H1 (cell line): ENCODE results near the gene RTF1. TPM values are rescaled to one million over a fixed set of nuclear protein-coding genes. Genes with fewer than 3 reads are reported as not detected.

Experiments
- CTCF ChIA-PET: fragments of 300-600 bp; sonication (Branson Sonifier 250); formaldehyde crosslinking; loops from one replicate; lab custom pipeline; 2021; ENCODE audit not compliant: partially characterized antibody; lab: Charles Lee
- POLR2A ChIA-PET: fragments of 300-600 bp; sonication (Branson Sonifier 250); formaldehyde crosslinking; loops from one replicate; lab custom pipeline; 2021; ENCODE audit warnings: inconsistent platforms; ENCODE audit not compliant: partially characterized antibody; lab: Charles Lee
- DNase-seq, 2 experiments: peaks; one replicate each; pipeline versions ENCODE4 v3.0.0 to v3.0.0-alpha.2; 2010 to 2022; ENCODE audit warnings: low spot score in 2 of 2, low read depth in 1 of 2, mixed read lengths in 1 of 2
- FAIRE-seq: peaks from 2 replicates; lab custom pipeline; 2011; peaks lifted over from hg19 to GRCh38; lab: Jason Lieb, UNC
- H2AFZ ChIP-seq: 2 replicates; pipeline ENCODE4 v1.8.1; 2012; ENCODE audit warnings: low read length, inconsistent platforms
- H2AK5ac ChIP-seq: 2 replicates; pipeline ENCODE4 v1.6.1; 2013; ENCODE audit warnings: low read depth, low read length
- H2BK120ac ChIP-seq: replicated peaks from 2 replicates; pipeline ENCODE3; 2013; ENCODE audit warnings: low read depth, low read length, inconsistent platforms
- H2BK12ac ChIP-seq: 2 replicates; pipeline ENCODE4 v1.6.1; 2013; ENCODE audit warnings: low read depth, low read length
- H2BK15ac ChIP-seq: 2 replicates; pipeline ENCODE4 v1.6.1; 2013; ENCODE audit warnings: low read length
- H2BK20ac ChIP-seq: 2 replicates; pipeline ENCODE4 v1.6.1; 2013; ENCODE audit warnings: low read length
- H2BK5ac ChIP-seq: 2 replicates; pipeline ENCODE4 v1.6.1; 2013; ENCODE audit warnings: low read depth, low read length
- H3K14ac ChIP-seq: 2 replicates; pipeline ENCODE4 v1.6.1; 2013; ENCODE audit warnings: inconsistent platforms; ENCODE audit not compliant: insufficient read length
- H3K18ac ChIP-seq: 2 replicates; pipeline ENCODE4 v1.6.1; 2013; ENCODE audit warnings: low read length; ENCODE audit errors: extremely low read depth
- H3K23ac ChIP-seq: 2 replicates; pipeline ENCODE4 v1.6.1; 2013; ENCODE audit warnings: inconsistent platforms; ENCODE audit not compliant: insufficient read length
- H3K23me2 ChIP-seq: 2 replicates; pipeline ENCODE4 v1.6.1; 2013; ENCODE audit warnings: low read depth, low read length
- H3K27ac ChIP-seq: 2 replicates; pipeline ENCODE4 v1.6.1; 2011; ENCODE audit warnings: low read depth, low read length, inconsistent platforms
- H3K27me3 ChIP-seq, 4 experiments: replicated peaks in 1 of 4; 1 replicate in 1 of 4; 2 replicates in 3 of 4; pipeline versions ENCODE4 v1.6.1 to v1.8.1; 2011 to 2013; ENCODE audit warnings: low read length in 3 of 4, mild to moderate bottlenecking in 3 of 4, inconsistent platforms in 2 of 4, mixed read lengths in 2 of 4, moderate library complexity in 1 of 4; ENCODE audit not compliant: control insufficient read depth in 3 of 4, insufficient read depth in 3 of 4; ENCODE audit errors: extremely low read depth in 1 of 4
- H3K36me3 ChIP-seq, 4 experiments: 2 replicates each; pipeline versions ENCODE4 v1.6.1 to v1.8.1; 2011 to 2013; ENCODE audit warnings: mild to moderate bottlenecking in 4 of 4, low read length in 3 of 4, moderate library complexity in 2 of 4, control low read depth in 1 of 4, inconsistent platforms in 1 of 4; ENCODE audit not compliant: insufficient read depth in 4 of 4, control insufficient read depth in 2 of 4
- H3K4ac ChIP-seq: replicated peaks from 2 replicates; pipeline ENCODE3; 2013; ENCODE audit warnings: low read length, low read depth, mixed read lengths, inconsistent platforms; ENCODE audit not compliant: insufficient read length
- H3K4me1 ChIP-seq, 4 experiments: replicated peaks in 1 of 4; 1 replicate in 1 of 4; 2 replicates in 3 of 4; pipeline versions ENCODE4 v1.6.1 to v1.8.1; 2011 to 2013; ENCODE audit warnings: low read length in 3 of 4, inconsistent platforms in 2 of 4, mixed read lengths in 1 of 4; ENCODE audit not compliant: insufficient read depth in 4 of 4, control insufficient read depth in 3 of 4
- H3K4me2 ChIP-seq, 2 experiments: 2 replicates each; pipeline versions ENCODE4 v1.6.1 to v1.8.1; 2011 to 2013; ENCODE audit warnings: low read depth in 2 of 2, low read length in 2 of 2, control low read depth in 1 of 2, inconsistent platforms in 1 of 2, mild to moderate bottlenecking in 1 of 2; ENCODE audit not compliant: insufficient read depth in 1 of 2
- H3K4me3 ChIP-seq, 4 experiments: fragments of 200-600, 300-600 bp in 1 of 4; sonication (generic), shearing (Covaris generic), sonication (Bioruptor Twin) in 1 of 4; 2 replicates each; pipeline versions ENCODE4 v1.5.1 to v1.8.1; 2011 to 2016; ENCODE audit warnings: low read length in 4 of 4, low read depth in 3 of 4, control low read depth in 2 of 4, inconsistent platforms in 2 of 4, mild to moderate bottlenecking in 2 of 4, mixed read lengths in 1 of 4, moderate library complexity in 1 of 4; ENCODE audit not compliant: insufficient read depth in 2 of 4; ENCODE audit errors: extremely low read depth in 1 of 4
- H3K56ac ChIP-seq: replicated peaks from 2 replicates; pipeline ENCODE3; 2013; ENCODE audit warnings: low read depth, mild to moderate bottlenecking, mixed read lengths, low read length, inconsistent platforms; ENCODE audit not compliant: insufficient read length
- H3K79me1 ChIP-seq: 2 replicates; pipeline ENCODE4 v1.6.1; 2013; ENCODE audit warnings: low read depth, low read length, control low read depth
- H3K79me2 ChIP-seq, 2 experiments: 2 replicates each; pipeline versions ENCODE4 v1.6.1 to v1.8.1; 2012 to 2013; ENCODE audit warnings: low read length in 2 of 2, mild to moderate bottlenecking in 2 of 2, inconsistent platforms in 1 of 2; ENCODE audit not compliant: insufficient read depth in 2 of 2, control insufficient read depth in 1 of 2
- H3K9ac ChIP-seq, 4 experiments: replicated peaks in 1 of 4; 1 replicate in 1 of 4; 2 replicates in 3 of 4; pipeline versions ENCODE4 v1.6.1 to v1.8.1; 2011 to 2013; ENCODE audit warnings: low read depth in 3 of 4, low read length in 3 of 4, control low read depth in 2 of 4, mild to moderate bottlenecking in 2 of 4, moderate library complexity in 2 of 4, inconsistent platforms in 1 of 4; ENCODE audit errors: extremely low read depth in 1 of 4
- H3K9me3 ChIP-seq, 2 experiments: 2 replicates each; pipeline versions ENCODE4 v1.6.1 to v1.8.1; 2012 to 2013; ENCODE audit warnings: mild to moderate bottlenecking in 2 of 2, moderate library complexity in 2 of 2, control low read depth in 1 of 2, inconsistent platforms in 1 of 2, low read depth in 1 of 2, low read length in 1 of 2, mixed read lengths in 1 of 2; ENCODE audit not compliant: insufficient read depth in 2 of 2
- H4K20me1 ChIP-seq, 2 experiments: replicated peaks in 1 of 2; 2 replicates each; pipeline versions ENCODE3 to v1.8.1; 2011 to 2013; ENCODE audit warnings: inconsistent platforms in 2 of 2, low read length in 2 of 2, mild to moderate bottlenecking in 1 of 2; ENCODE audit not compliant: insufficient read depth in 2 of 2, control insufficient read depth in 1 of 2
- H4K5ac ChIP-seq: 2 replicates; pipeline ENCODE4 v1.6.1; 2013; ENCODE audit warnings: low read length, low read depth, mixed read lengths, inconsistent platforms; ENCODE audit not compliant: insufficient read length
- H4K8ac ChIP-seq: 2 replicates; pipeline ENCODE4 v1.8.0; 2013; ENCODE audit warnings: mild to moderate bottlenecking, moderate library complexity, low read length, inconsistent platforms; ENCODE audit not compliant: insufficient read depth; ENCODE audit errors: extremely low read depth
- H4K91ac ChIP-seq: replicated peaks from 2 replicates; pipeline ENCODE3; 2013; ENCODE audit warnings: low read length, mixed read lengths, inconsistent platforms; ENCODE audit not compliant: insufficient read length
- BCL11A ChIP-seq, 2 experiments: IDR thresholded peaks; one replicate each; pipeline ENCODE4 v1.6.1; 2011; ENCODE audit warnings: low read depth in 2 of 2, low read length in 2 of 2, mild to moderate bottlenecking in 2 of 2
- BRCA1 ChIP-seq: IDR thresholded peaks from 2 replicates; pipeline ENCODE4 v1.6.1; 2012; ENCODE audit warnings: low read depth, low read length, improper control_type of control experiment
- EGR1 ChIP-seq: IDR thresholded peaks from 2 replicates; pipeline ENCODE4 v1.6.1; 2011; ENCODE audit warnings: low read depth, low read length, borderline replicate concordance
- EZH2 ChIP-seq: fragments of 200-600 bp; sonication (generic); IDR thresholded peaks from 2 replicates; pipeline ENCODE4 v1.7.1; 2012; ENCODE audit warnings: low read depth, mild to moderate bottlenecking, moderate library complexity, low read length, inconsistent platforms; ENCODE audit not compliant: severe bottlenecking
- KDM1A ChIP-seq: fragments of 200-600, 300-600 bp; sonication (generic); IDR thresholded peaks from 2 replicates; pipeline ENCODE4 v1.7.1; 2016; ENCODE audit warnings: mild to moderate bottlenecking, low read length, borderline replicate concordance
- MAX ChIP-seq: IDR thresholded peaks from 2 replicates; pipeline ENCODE4 v1.6.1; 2012; ENCODE audit warnings: inconsistent platforms
- POLR2A ChIP-seq, 2 experiments: IDR thresholded peaks; 1 replicate in 1 of 2; 2 replicates in 1 of 2; pipeline ENCODE4 v1.6.1; 2011; ENCODE audit warnings: low read depth in 2 of 2, low read length in 2 of 2, mild to moderate bottlenecking in 2 of 2; ENCODE audit errors: control extremely low read depth in 1 of 2
- RAD21 ChIP-seq, 2 experiments: IDR thresholded peaks in 1 of 2; conservative IDR thresholded peaks in 1 of 2; 2 replicates each; pipeline ENCODE4 v1.6.1; 2011; ENCODE audit warnings: low read depth in 2 of 2, low read length in 2 of 2, improper control_type of control experiment in 1 of 2, inconsistent platforms in 1 of 2, mild to moderate bottlenecking in 1 of 2, moderate library complexity in 1 of 2
- RFX5 ChIP-seq: IDR thresholded peaks from 2 replicates; pipeline ENCODE4 v1.6.1; 2011; ENCODE audit warnings: low read depth, low read length, improper control_type of control experiment, borderline replicate concordance
- SIN3A ChIP-seq, 2 experiments: IDR thresholded peaks in 1 of 2; conservative IDR thresholded peaks in 1 of 2; 2 replicates each; pipeline ENCODE4 v1.6.1; 2011 to 2012; ENCODE audit warnings: low read length in 2 of 2, improper control_type of control experiment in 1 of 2, low read depth in 1 of 2, mild to moderate bottlenecking in 1 of 2
- SP4 ChIP-seq: IDR thresholded peaks from 2 replicates; pipeline ENCODE4 v1.6.1; 2012; ENCODE audit warnings: low read length, inconsistent platforms
- TAF1 ChIP-seq: IDR thresholded peaks from 2 replicates; pipeline ENCODE4 v1.6.1; 2011; ENCODE audit warnings: mild to moderate bottlenecking, low read depth, low read length
- TBP ChIP-seq: IDR thresholded peaks from 2 replicates; pipeline ENCODE4 v1.6.1; 2011; ENCODE audit warnings: low read depth, low read length, improper control_type of control experiment
- YY1 ChIP-seq: IDR thresholded peaks from 2 replicates; pipeline ENCODE4 v1.6.1; 2011; ENCODE audit warnings: low read depth, mild to moderate bottlenecking, low read length
- WGBS, 2 experiments: shearing (Covaris generic) in 1 of 2; methylation state at CpG; one replicate each; pipeline versions ENCODE4 v1.1.6 to v1.1.7; 2013 to 2015; ENCODE audit warnings: low lambda C conversion rate in 2 of 2, mixed read lengths in 2 of 2, inconsistent platforms in 1 of 2, low coverage in 1 of 2, missing lambda C conversion rate in 1 of 2; ENCODE audit not compliant: insufficient replicate concordance in 2 of 2, insufficient coverage in 1 of 2, insufficient read length in 1 of 2; ENCODE audit errors: extremely low coverage in 1 of 2, missing lambda C conversion rate in 1 of 2; 5-methylcytosine and 5-hydroxymethylcytosine counted together
- polyA plus RNA-seq, 7 experiments: library from polyadenylated mRNA; depleted of rRNA in 3 of 7; stranded (reverse) in 5 of 7; unstranded in 2 of 7; fragments of >200 nt in 5 of 7; fragments of 200-250 nt in 2 of 7; gene quantifications; 1 replicate in 5 of 7; 2 replicates in 1 of 7; 4 replicates in 1 of 7; pipeline versions ENCODE4 v1.2.1 to v1.2.3, GENCODE V29; 2011 to 2013; ENCODE audit warnings: missing spikeins in 2 of 7, mixed read lengths in 2 of 7
- total RNA-seq: library from RNA; stranded (reverse); fragmentation: NEBNext Ultra II Directional; extraction: Animal tissue kit (Norgen Biotek cat#: 25700); gene quantifications from 2 replicates; pipeline ENCODE4 v1.2.1, GENCODE V29; 2021

RTF1 gene
- total and polyA plus RNA-seq, 2 of the 8 experiments (the other 6 are each of a cell fraction or from before 2014, with no cell fraction given): 22.6 to 47.7 TPM

- Histone ChIP-seq H3K79me1 (no peaks in the 10 kb centered on the region), H2BK20ac (no peak overlapping the region), H2BK5ac (no peak overlapping the region), H3K14ac (no peak overlapping the region), H2AFZ (no peak overlapping the region), H2BK15ac (no peak overlapping the region), H3K9me3 (no peaks in the 10 kb centered on the region), H3K56ac (no peak overlapping the region), H3K9ac (no peak overlapping the region), H4K91ac (no peak overlapping the region), H3K18ac (no peak overlapping the region), H3K79me2 (peaks cover 0 to 12% of the 10 kb centered on the region in 2 experiments; a peak in 2 of 4 replicates), H3K23me2 (no peaks in the 10 kb centered on the region; the same call in 1 of the 2 replicates), H3K4me1 (no peaks in the 10 kb centered on the region), H3K4ac (no peak overlapping the region), H4K5ac (no peak overlapping the region), H3K36me3 (peaks cover 0 to 34% (median 15%) of the 10 kb centered on the region in 4 experiments; a peak in 7 of 8 replicates), H2BK12ac (no peak overlapping the region), H2AK5ac (no peak overlapping the region), H4K20me1 (peaks cover 3 to 4% of the 10 kb centered on the region in 2 experiments), H3K27me3 (no peaks in the 10 kb centered on the region), H3K4me2 (no peak overlapping the region), H4K8ac (no peak overlapping the region), H2BK120ac (no peak overlapping the region), H3K23ac (no peak overlapping the region), H3K27ac (no peak overlapping the region), H3K4me3 (no peak overlapping the region)
- WGBS, 2 experiments: 91% methylated on average over 4 of the region's 4 CpGs; no CpG with 5 or more reads in 1 of the 2 experiments
- ChIA-PET POLR2A (no interaction called here), CTCF (interaction anchor here (0.6 to 0.7 kb wide), 2 partner anchors 267 to 335 kb away, joined by 3 read pairs; no protein-coding TSS in a partner anchor)
- FAIRE-seq (no peak), DNase-seq (no peak)
- TF ChIP-seq POLR2A (IDR thresholded peaks at IDR 0.05; ENCODE audit: control extremely low read depth in 1 of 2, low read depth in 2 of 2, low read length in 2 of 2): no peak
- TF ChIP-seq RAD21 (IDR thresholded peaks at IDR 0.05 in 1 of 2, conservative IDR thresholded peaks at IDR 0.05 in 1 of 2; ENCODE audit: low read depth in 2 of 2, low read length in 2 of 2): no peak
- no peak for TF ChIP-seq SP4
- no peak for TF ChIP-seq BCL11A (IDR thresholded peaks at IDR 0.05; ENCODE audit: low read depth in 2 of 2, low read length in 2 of 2)
- no peak for TF ChIP-seq MAX
- no peak for TF ChIP-seq TAF1
- TF ChIP-seq KDM1A: no peak
- no peak for TF ChIP-seq EGR1
- TF ChIP-seq BRCA1: no peak
- no peak for TF ChIP-seq EZH2
- TF ChIP-seq RFX5: no peak
- no peak for TF ChIP-seq TBP
- TF ChIP-seq SIN3A (conservative IDR thresholded peaks at IDR 0.05 in 1 of 2, IDR thresholded peaks at IDR 0.05 in 1 of 2; ENCODE audit: low read depth in 1 of 2, low read length in 2 of 2): no peak
- TF ChIP-seq YY1: no peak
These were observed 20.6 kb downstream of the RTF1 start for GRCh38 chr15:41437448-41437847.
